IPS-15b (cell line): ENCODE measurements around the gene DHX29.

Experiments used
- H3K27me3 ChIP-seq: one replicate; pipeline ENCODE4 v1.6.1; 2013; ENCODE audit warnings: low read length; ENCODE audit not compliant: control insufficient read depth, insufficient read depth
- H3K36me3 ChIP-seq: one replicate; pipeline ENCODE4 v1.6.1; 2013; ENCODE audit warnings: low read length; ENCODE audit not compliant: control insufficient read depth, insufficient read depth
- H3K4me1 ChIP-seq: one replicate; pipeline ENCODE4 v1.6.1; 2013; ENCODE audit warnings: mild to moderate bottlenecking, low read length; ENCODE audit not compliant: control insufficient read depth, insufficient read depth
- H3K4me3 ChIP-seq: one replicate; pipeline ENCODE4 v1.5.1; 2013; ENCODE audit warnings: low read depth, low read length
- H3K9ac ChIP-seq: one replicate; pipeline ENCODE4 v1.6.1; 2013; ENCODE audit warnings: low read depth, mild to moderate bottlenecking, low read length
- H3K9me3 ChIP-seq: one replicate; pipeline ENCODE4 v1.6.1; 2013; ENCODE audit warnings: mild to moderate bottlenecking, low read length; ENCODE audit not compliant: control insufficient read depth, insufficient read depth

Gene DHX29

DNA sequence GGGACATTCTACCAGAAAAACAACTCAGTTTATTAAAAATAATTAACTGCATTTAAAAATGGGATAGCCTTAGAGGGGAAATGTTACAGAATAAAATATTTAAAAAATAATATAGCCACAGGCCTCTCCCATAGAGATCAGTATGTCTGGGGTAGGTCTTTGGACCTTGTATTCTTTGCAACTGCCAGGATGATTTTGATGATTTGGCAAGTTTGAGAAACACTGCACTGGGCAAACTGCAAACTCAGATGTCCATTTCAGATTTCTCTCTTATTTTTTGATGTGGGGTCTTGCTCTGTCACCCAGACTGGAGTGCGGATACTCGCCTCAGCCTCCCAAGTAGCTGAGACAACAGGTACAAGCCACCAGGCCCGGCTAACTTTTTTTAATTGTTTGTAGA lies 49.2 kb downstream of the DHX29 start:
- no peaks in the 10 kb centered on the region for H3K9me3 ChIP-seq
- no peak overlapping the region for H3K9ac ChIP-seq
- H3K4me3 ChIP-seq: no peak overlapping the region
- no peaks in the 10 kb centered on the region for H3K36me3 ChIP-seq
- no peaks in the 10 kb centered on the region for H3K27me3 ChIP-seq
- no peaks in the 10 kb centered on the region for H3K4me1 ChIP-seq

DNA sequence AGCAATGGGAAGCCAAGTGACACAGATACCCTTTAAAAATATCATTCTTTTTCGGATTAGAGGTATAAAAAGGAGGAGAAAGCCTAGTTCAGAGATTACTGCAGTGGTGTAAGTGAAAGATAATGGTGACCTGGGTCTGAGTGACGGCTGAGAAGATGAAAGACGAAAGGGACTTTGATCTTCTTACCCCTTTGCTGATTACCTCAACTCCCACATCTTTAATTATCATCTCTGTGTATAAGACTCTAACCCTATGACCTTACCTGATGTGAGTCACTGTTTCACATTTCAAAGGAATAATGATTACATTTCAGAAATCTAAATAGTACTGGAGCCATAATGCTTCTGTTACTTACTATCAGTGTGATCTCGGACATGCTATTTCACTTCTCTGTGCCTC lies 52.7 kb downstream of the DHX29 start:
- Histone ChIP-seq H3K9me3 (no peaks in the 10 kb centered on the region), H3K9ac (no peak overlapping the region), H3K4me1 (no peaks in the 10 kb centered on the region), H3K27me3 (no peaks in the 10 kb centered on the region), H3K4me3 (no peak overlapping the region), H3K36me3 (no peaks in the 10 kb centered on the region)

DNA sequence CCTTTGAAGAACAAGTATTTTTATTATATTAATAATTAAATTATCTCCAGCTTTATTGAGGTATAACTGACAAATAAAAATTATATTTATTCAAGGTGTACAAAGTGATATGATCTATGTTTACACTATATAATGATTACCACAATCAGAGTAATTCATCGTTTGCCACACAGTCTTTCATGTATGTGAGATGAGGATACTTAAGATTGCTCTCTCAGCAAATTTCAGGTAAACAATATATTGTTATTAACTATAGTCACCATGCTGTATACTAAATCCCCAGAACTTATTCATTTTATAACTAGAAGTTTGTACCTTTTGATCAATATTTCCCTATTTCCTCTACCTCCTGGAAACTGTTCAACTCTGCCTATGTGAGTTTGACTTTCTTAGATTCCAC lies 57.4 kb downstream of the DHX29 start:
- Histone ChIP-seq H3K4me3 (no peak overlapping the region), H3K9ac (no peak overlapping the region), H3K27me3 (no peaks in the 10 kb centered on the region), H3K4me1 (no peaks in the 10 kb centered on the region), H3K36me3 (no peaks in the 10 kb centered on the region), H3K9me3 (no peaks in the 10 kb centered on the region)

DNA sequence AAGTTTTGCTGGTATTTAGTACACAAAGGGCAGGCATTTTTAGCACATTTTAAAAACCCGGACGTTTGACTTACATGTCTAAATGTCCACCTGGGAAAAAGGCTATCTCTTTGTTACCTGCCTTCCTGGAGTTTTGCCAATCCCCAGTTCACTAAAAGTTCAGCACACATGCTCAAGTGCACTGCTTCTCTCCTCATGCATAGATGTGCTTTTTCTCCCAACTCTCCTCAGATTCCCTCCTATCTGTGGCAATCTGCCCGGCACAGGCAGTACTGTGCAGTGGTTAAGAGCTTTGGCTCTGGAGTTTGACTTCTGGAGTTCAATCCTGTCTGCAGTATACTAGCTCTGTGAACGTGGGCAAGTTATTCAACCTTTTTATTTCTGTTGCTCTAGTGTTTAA lies 65.7 kb downstream of the DHX29 start:
- Histone ChIP-seq H3K4me1 (no peaks in the 10 kb centered on the region), H3K9me3 (no peaks in the 10 kb centered on the region), H3K27me3 (peaks cover 35% of the 10 kb centered on the region), H3K4me3 (no peak overlapping the region), H3K9ac (no peak overlapping the region), H3K36me3 (no peaks in the 10 kb centered on the region)

DNA sequence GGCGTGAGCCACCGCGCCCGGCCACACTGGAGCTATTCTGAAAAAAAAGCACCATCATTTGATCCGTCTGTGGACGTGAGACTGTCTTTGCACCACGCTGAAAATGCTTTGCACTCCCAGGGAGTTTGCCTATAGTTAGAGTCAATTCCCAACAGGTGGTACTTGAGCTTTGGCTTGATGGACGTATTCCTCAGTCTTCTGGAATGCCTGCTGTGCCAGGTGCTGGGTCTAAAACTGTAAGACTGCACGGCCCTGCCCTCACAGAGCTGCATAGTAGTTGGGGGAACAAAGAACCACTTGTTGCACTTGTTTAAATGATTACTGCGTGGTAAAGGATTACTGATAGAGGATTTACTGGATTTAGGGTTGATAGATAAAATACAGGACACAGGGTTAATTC lies 70.7 kb downstream of the DHX29 start:
- H3K4me1 ChIP-seq: peaks cover 7% of the 10 kb centered on the region
- no peak overlapping the region for H3K4me3 ChIP-seq
- no peaks in the 10 kb centered on the region for H3K9me3 ChIP-seq
- H3K36me3 ChIP-seq: no peaks in the 10 kb centered on the region
- peaks cover 82% of the 10 kb centered on the region for H3K27me3 ChIP-seq
- H3K9ac ChIP-seq: no peak overlapping the region

DNA sequence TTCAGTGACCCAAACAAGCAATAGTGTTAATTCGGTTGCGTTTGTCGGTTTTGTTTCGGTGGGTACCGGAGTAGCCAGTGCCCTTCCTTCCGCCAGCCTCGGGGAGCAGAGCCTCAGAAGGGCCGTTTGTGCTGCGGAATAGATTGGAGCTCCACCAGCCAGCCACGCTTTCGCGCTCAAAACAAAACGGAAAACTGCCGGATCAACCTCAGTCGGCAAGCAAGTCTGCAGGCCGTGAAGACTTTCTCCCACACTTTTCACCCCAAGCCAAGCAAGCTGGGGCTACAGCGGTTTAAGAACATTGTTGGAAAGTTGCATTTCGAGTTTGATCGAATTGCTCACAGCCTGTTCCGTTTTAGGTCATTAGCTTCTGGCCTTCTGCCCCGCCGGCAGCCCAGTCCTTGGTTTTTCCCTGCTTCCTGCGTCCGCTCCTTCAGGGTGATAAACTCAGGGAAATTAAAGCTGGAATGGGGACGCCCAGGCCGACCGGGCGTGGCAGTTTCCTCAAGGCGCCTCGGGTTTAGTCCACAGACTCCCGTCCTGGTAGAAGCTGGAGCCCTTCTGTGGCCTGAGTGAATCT lies 73.3 kb downstream of the DHX29 start:
- Histone ChIP-seq H3K9me3 (no peaks in the 10 kb centered on the region), H3K36me3 (no peaks in the 10 kb centered on the region), H3K4me1 (peaks cover 7% of the 10 kb centered on the region), H3K9ac (no peak overlapping the region), H3K4me3 (peak overlapping the region; percentile 70), H3K27me3 (peaks cover 97% of the 10 kb centered on the region)

DNA sequence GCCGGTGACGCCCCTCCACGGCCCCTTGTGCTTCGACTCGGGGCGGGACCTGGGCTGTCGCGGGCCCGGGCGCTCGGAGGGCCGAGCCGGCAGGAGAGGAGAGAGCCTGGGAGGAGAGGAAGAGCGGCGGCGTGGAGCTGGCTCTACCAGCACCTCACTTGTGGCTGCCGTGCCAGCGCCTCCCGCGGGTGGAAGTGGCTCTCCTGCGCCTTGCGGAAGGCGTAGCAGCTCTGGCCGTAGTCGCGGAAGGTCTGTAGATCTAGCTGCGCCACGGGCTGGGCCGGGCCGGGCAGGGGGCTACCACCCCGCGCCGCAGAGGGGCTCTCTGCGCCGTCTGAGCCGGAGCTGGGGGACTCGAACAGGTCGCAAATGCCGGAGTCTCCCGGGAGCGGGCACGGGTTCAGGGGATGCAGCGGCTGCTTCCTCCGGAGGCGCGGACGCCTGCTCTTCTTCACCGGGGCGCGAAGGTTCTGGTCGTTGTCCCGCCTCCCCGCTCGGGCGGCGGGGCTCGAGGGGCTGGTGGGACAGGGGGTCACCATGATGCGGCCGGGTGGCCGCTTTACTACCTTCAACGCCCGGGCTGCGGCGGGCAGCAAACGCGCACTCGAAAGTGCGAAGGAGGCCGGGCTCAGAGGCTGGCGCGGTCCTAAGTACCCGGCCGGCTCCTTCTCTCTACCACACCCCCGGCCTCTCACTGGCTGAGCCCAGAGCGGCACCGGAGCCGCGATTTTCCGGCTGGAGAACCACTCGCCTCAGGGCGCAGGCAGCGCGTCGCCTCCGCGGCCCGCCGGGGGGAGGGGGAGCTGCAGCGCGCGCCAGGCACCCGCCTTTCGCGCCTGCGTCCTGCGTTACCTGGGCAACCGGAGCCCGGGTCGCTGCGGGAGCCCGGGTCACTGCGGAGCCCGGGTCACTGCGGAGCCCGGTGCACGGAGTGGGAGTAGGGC lies 74.2 kb downstream of the DHX29 start, which contains the start of gene CCNO:
TSS of gene CCNO (minus strand) at position 624 of the 944 bp plus-strand sequence. CDS start at position 539, 85 bp downstream.
- Histone ChIP-seq H3K9ac (no peak within 1 kb of the TSS), H3K27me3 (peaks cover 99% of the 10 kb centered on the region), H3K36me3 (no peaks in the 10 kb centered on the region), H3K4me1 (peaks cover 7% of the 10 kb centered on the region), H3K4me3 (peak within 1 kb of the TSS; percentile 70), H3K9me3 (no peaks in the 10 kb centered on the region)

DNA sequence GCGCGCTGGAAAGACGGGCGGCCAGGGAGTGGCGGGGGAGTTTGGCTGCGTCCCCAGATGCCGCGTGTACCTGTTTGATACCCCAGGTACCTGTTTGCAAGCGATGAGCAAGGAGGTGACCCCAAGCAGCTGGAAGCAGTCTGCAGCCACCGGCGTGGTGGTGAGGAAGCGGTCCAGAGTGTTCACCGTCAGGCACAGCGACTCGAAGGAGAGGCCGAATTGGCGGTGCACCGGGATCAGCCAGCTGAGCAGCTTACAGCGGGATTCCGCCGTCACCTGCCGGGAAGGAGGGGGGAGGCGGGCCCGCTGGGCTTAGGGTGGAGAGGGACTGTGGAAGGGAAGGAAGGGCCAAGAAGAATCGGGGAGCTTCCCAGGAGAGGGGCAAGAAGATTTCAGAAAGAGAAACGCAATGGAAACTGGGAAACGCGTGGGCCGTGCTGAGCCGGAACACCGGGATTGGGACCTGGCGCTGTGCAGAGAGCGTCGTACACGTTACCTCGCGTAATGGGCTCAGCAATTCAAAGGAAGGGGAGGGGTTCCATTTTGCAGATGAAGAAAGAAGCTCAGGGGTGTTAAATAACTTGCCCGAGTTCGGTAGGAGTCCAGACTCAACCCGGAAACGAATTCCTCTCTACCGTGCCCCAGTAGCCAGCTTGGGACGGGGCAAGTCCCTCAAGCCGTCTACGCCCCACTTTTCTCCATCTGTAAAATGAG lies 75.1 kb downstream of the DHX29 start:
- H3K9ac ChIP-seq: no peak overlapping the region
- H3K27me3 ChIP-seq: peaks cover 99% of the 10 kb centered on the region
- H3K36me3 ChIP-seq: no peaks in the 10 kb centered on the region
- H3K9me3 ChIP-seq: no peaks in the 10 kb centered on the region
- peaks cover 7% of the 10 kb centered on the region for H3K4me1 ChIP-seq
- peak overlapping the region; percentile 70 for H3K4me3 ChIP-seq

DNA sequence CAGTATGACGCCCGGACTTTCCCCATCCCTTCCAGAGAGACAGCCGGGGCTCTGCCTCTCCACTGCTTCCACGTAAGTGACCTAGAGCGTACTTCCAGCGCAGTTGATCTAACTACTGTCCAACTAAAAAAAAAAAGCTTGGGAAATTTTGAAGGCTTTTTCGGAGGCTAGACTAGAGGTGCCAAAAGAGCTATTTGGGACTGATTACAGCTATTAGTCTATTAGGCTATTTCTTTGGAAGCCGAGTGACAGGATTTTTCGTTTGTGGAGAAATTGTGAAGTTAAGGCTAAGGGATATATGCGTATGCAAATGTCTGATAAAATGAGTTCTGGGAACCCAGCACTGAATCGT lies 75.6 kb downstream of the DHX29 start:
- Histone ChIP-seq H3K36me3 (no peaks in the 10 kb centered on the region), H3K9me3 (no peaks in the 10 kb centered on the region), H3K27me3 (peaks cover 95% of the 10 kb centered on the region), H3K4me3 (peak overlapping the region; percentile 70), H3K4me1 (peaks cover 7% of the 10 kb centered on the region), H3K9ac (no peak overlapping the region)

DNA sequence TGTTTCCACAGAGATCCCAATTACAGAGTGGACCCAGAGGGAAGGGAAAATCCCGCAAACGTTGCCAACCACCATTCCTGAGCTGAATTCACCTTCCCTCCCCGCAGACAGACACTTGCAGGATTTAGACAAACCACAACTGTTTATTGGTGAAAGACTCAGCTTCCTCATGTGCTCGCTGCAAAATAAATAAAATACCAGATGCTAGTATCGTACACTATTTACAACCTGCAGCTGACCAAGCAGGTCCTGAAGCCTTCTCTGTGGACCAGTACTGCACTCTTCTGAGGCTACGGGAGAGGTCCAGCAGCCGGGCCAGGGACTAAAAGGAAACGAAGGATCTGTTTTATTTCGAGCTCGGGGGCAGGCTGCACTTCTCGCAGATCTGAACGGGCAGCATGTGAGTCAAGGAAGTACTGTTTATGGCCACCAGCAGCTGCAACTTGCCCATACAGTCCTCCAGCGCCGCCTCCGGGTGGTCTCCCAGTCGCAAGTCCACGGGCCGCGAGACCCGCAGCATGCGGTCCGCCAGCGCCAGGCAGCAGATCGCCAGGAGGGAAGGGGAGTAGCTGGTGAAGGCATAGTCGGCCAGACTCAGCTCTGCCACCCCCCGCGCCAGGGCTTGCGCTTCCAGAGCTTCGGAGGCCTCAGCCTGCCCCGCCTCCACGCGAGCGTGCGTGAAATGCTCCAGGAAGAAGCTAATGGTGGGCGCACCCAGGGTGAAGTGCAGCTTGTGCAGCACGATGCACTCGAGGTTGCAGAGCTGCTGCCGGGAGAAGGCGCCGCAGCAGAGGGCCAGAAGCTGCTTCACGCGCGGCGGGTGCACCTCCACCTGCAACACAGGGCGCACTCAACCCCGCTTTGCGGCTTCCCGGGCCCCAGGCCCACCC lies 76.2 kb downstream of the DHX29 start:
- Histone ChIP-seq H3K4me1 (peaks cover 7% of the 10 kb centered on the region), H3K9me3 (no peaks in the 10 kb centered on the region), H3K9ac (no peak overlapping the region), H3K36me3 (no peaks in the 10 kb centered on the region), H3K4me3 (peak overlapping the region; percentile 70), H3K27me3 (peaks cover 95% of the 10 kb centered on the region)

DNA sequence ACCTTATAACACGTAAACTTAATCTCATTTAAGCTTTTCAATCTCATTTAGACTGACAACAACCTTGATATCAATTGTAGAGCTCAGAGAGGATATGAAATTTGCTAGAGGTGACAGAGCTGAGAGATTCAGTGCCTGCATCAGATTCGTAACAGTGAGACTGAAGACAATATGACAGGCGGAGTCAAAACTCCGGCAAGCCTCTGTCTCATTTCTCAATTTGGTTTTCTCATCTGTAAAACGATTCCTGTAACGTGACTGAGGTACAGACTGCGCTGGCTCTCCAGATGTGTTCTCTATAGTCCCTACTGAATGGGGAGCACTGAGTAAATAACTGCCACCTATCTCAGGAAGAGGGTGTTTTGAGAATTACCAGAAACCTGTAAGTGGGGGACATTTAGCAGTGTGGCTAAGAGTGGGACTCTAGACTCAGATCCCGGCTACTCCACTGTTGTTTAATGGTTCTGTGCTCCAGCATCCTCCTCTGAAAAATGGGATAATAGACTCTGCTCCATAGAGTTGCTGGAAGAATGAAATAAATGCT lies 77.3 kb downstream of the DHX29 start:
- Histone ChIP-seq H3K36me3 (no peaks in the 10 kb centered on the region), H3K4me1 (peaks cover 7% of the 10 kb centered on the region), H3K9ac (no peak overlapping the region), H3K4me3 (peak overlapping the region; percentile 12), H3K9me3 (no peaks in the 10 kb centered on the region), H3K27me3 (peaks cover 96% of the 10 kb centered on the region)
